Measurements from ENCODE around the gene MRPS22.

Gene MRPS22

DNA sequence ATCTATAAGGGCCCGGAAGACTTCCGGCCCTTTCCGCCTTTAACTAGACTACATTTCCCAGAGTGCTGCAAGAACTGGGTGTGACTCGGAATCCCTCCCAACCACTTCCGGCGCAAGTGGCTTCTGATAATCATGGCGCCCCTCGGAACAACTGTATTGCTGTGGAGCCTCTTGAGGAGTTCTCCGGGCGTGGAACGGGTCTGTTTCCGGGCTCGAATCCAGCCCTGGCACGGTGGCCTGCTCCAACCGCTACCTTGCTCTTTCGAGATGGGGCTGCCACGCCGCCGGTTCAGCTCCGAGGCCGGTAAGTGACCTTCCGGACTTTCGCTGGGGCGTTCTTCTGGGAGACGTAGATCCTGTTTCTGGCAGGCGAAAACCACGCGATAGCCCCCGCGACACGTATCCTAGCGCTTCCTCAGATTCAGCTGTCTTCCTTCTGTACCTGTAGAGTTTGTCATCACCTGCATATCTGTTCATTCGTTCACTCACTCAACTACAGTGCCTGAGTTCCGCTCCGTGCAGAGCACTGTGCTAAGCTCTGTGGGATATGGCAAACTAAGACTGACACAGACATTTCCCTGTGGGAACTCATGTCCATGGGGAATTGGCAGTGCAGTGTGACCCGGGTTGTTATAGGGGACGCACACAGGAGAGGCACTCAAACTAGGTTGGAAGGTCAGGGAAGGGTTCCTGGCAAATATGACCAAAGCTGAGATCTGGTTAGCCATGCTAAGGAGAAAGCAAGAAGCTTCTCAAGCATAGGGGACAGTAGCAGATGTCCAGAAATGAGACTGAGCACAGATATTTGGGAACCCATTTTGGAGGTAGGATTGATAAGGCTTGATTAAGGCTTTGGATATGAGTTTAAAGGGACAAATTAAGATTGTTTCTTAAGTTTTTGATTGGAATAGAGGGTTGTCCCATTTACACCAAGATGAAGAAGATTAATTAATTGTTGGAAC, at the start of gene MRPS22:
MRPS22 (plus strand) TSS at position 126 of the 962 bp plus-strand sequence; CDS start at position 133, 7 bp downstream.
- DNase-seq, result peak; percentile 70

DNA sequence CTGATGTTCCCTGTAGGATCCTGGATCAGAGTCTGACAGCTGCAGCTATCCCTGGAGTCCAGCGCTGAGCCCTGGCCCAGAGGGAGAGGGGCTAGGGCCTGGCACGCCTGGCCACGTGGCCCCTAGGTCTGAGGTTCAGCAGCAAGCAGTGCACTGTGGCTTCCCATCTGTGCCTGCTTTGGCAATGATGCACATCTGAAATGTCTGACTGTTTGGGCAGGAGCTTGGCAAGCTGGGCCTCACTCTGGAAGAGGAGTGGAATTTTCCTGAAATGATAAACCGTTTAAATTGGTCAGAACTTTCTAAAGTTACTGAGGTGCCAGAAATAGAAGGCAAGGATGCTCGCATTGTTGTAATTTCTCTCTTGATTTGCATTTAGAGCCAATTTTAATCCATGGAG, 48.8 kb upstream of the MRPS22 start:
- no peak for DNase-seq

DNA sequence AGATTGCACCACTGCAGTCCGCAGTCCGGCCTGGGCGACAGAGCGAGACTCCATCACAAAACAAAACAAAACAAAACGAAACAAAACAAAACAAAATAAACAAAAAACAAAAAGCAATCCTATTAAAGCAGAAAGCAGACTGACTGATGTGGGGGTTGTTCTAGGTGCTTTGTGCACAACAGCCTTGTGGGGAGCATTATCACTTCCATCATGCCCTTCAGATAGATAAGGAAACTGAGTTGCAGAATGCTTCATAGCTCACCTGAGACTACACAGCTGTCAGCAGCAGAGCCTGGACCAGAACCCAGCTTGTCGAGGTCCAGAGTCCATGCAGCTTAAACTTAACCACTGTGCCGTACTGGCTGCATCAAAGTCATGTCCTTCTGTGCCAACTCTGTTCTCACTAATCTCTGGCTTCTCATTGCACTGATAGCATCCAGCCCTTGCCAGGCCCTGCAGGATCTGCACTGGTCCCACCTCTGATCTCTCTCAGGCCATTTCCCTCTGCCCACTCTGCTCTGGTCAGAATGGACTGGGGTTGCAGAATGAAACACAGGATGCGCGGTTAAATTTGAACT, 47.6 kb upstream of the MRPS22 start:
- no peak for DNase-seq

DNA sequence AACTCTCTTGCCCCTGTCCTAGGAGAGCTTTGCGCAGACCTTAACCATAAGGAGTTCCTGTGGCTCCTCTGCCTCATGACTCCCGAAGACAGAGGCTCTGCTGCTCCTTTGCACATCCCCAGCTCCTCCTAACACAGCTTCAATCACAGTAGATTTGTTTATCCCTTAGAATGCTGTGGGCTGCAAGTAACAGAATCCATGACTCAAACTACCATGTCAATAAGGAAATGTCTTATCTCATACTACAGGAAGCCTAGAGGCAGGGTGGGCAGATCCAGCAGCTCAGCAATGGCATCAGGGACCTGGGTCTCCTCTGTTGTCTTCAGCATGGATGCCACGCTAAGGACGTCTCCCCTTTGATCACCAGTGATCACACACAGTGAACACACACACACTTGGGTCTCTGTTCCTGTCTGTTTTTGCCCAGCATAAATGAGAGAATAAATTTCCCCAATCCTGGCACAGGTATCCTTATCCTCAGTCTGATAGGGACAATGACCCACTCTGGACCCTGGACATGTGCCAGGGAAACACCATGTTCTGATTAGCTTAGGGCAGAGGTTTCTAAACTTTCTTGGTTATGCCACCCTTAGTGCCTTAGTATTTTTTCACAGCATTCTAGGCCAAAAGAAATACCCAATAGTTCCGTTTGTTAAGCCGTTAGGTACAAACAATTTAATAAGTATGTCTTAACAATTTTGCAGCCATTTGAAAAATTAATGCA, 46.1 kb upstream of the MRPS22 start:
- no peak for DNase-seq

DNA sequence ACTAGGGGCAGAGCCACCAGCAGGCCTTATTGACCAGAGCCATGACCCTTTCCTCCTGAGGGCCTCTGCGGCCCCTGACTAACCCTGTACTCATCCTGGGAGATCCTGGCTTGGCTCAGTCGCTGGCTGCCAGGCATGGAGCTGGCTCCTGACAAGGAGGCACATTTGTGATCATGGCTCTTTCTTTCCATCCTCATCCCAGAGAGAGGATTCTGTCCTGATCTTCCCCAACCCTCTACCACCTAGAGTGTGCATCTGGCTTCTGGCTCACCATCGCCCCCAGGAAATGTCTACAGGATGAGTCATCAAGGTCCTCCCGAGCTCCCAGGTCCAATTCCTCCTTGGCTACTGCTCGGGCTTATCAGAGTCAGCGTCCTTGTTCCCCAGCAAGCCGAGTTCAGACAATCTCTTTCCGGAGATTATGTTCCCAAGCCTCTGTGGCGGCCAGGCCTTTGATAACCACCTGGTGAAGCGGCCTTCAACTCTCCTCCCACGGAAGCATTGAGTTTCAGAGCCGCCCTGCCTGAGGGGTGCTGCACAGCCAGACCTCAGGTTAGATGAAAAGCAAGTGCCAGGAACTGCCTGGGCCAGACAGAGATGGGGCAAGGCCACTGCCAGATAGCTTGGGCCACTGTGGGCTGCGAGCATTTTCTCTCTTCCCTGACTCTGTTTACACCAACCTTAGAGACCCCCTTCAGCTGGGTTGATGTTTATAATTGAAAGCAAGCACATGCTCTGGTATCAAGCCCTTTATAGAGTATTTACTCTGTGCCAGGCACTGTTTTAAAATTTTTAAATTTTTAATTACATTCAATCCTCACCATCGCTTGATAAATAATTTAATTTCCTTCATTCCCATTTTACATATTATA, 44.3 kb upstream of the MRPS22 start:
- no peak for DNase-seq

DNA sequence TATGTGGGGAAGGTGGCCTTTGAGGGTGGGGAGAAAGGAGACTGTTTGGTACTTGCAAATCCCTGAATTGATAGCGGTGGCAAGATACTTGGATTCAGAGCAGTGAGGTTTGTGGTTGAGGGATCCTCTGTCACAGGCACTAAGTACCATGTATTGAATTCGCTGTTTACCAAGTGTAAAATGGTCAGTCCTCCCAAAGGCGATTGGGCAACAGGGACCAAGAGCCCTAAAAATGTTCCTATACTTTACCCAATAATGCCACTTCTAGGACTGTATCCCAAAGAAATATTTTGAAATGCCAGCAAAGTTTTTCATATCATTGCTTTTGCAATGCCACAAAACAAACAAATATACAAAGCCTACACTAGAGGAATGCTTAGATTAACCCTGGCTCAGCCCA, 43.4 kb upstream of the MRPS22 start:
- no peak for DNase-seq

DNA sequence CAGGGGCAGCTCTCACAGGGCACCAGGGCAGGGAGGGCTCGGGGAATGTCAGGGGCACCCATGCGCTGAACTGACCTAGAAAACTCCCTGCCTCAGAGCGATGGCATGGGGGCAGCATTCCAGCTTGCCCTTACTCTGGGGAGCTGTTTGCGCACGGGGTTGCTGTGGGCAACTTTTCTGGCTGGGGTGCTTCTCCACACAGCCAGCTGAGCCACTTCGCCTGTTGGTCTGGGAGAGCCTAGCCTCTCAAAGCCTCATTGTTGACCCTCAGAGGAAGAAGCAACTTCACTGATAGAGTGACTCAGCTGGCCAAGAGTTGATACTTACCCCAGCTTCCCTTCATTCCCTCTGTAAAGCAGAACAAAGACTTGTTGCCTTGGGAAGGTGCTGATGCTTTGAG, 42.6 kb upstream of the MRPS22 start:
- DNase-seq, result no peak

DNA sequence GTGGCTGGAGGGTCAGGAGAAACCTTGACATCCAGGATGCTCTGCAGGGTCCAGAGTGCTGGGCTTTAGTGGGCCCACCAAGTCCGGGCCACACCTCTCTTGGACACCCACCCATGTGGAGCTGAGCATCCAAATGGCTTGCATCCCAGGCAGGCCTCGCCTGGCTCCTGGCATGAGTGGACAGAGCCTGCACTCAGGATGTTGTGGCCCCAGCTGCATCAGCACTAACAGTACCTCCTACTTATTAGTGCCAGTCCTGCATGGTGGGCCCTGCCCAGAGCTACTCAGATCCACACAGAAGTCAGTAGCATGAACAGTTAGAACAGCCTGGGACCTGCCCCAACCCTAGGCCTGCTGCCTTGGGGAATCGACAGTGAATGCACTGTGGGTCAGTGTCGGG, 42.2 kb upstream of the MRPS22 start:
- DNase-seq, result no peak

DNA sequence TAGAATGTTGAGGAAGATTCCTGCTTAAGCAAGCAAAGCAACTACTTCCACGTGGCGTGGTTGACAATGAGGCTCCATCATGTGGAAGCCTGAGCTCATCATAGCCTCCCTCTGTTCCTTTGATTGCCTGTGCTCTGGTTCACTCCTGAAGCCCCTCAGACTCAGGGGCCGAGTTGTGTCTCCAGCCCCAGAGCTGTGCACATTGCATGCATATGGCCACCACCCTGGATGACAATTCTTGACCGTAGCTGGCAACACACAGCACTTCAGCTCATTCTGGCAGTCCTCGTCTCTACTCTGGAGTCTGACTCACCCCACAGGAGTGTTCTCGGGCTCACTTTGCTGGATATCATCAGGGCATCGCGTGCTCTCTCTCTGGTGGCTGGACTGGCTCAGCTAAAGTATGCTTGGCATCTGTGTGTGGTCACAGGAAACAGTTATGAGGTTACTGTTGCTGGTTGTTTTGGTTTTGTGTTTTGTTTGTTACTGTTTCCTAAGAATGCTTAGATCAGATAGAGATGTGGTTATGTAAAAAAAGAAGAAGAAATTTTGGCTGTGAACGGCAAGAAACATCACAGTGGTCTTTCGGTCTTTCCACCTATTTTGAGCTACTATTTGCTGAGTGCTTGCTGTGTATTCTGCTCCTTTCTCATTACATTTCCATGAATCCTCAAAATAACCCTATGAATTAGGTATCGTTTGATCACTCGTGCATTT, 41.6 kb upstream of the MRPS22 start:
- DNase-seq, result no peak

DNA sequence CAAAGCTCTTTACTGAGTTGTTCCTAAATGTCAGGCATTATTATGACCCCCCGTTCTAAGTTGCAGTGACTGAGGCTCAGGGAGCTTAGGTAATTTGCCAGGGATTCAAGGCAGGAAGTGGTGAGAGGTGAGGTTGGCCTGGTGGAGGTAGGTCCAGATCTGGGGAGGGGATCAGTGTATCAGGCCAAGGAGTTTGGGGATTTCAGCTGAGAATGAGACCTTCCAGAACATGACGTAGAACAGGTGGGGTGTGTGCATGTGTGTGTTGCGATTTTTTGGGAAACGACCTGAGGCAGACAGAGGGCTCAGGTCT, 41.1 kb upstream of the MRPS22 start:
- no peak for DNase-seq

DNA sequence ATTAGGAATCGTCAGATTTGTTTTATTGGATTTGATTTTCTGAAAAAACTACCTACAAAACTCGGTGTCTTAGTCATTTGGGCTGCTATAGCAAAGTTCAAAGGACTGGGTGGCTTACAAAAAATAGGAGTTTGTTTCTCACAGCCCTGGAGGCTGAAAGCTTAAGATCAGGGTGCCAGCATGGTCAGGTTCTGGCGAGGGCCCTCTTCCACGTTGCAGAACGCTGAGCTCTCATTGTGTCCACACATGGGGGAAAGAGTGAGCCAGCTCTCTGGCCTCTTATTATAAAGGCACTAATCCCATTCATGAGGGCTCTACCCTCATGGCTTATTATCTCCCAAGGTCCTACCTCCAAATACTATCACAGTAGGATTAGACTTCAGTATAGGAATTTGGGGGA, 40.6 kb upstream of the MRPS22 start:
- DNase-seq, result no peak

DNA sequence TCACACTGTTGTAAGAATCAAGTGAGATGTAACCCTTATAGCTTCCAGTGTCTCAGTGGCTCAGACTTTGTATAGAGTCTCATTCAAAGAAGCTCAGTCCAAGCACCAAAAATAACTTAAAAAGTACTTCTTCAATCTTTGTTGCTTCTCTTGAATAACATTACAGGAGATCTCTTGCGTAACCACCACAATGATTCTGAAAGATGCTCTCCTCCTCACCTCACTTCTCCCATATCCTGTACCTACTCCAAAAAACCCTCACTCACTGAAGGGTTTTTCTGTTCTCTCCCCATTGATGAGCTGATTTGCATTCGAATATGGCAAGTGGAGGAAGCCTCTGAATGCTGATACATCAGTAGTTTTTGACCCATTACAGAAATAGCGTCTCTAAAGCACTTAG, 39.4 kb upstream of the MRPS22 start:
- DNase-seq, result no peak

DNA sequence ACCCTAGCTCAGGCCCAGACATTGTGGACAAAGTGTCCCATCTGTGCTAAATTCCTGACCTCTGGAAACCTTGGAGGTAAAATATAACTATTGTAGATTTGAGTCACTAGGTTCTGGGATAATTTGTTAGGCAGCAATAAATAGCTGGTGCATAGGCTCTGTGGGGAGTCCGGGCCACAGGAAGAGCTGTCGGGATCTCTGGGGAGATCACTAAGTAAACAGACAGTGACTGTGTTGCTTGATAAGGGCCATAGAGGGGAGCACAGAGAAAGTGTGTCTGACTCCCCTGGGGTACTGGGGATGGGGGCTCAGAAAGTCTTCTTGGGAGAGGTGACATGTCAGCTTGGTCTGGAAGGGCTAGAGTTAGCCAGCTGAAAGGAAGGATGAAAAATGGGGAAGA, 37.7 kb upstream of the MRPS22 start:
- no peak for DNase-seq

DNA sequence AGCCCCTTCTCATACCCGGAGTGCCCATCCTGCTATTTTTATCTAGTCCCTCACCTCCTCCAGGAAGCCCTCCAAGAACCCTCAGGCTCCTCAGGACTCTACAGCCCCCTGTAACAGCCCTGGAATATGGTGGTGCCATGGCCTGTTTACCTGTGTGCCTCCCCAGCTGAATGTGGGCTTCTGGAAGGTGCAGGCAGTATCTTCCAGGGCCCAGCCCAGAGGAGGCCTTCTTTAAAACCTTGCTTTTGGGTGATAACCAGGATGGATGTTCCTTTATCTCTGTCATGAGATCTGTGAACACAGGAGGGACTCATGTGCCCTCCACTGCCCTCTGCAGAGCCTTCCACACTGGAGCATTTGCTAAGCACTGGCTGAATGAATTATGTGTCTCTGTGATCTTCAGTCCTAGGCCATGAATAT, 36.7 kb upstream of the MRPS22 start:
- no peak for DNase-seq

DNA sequence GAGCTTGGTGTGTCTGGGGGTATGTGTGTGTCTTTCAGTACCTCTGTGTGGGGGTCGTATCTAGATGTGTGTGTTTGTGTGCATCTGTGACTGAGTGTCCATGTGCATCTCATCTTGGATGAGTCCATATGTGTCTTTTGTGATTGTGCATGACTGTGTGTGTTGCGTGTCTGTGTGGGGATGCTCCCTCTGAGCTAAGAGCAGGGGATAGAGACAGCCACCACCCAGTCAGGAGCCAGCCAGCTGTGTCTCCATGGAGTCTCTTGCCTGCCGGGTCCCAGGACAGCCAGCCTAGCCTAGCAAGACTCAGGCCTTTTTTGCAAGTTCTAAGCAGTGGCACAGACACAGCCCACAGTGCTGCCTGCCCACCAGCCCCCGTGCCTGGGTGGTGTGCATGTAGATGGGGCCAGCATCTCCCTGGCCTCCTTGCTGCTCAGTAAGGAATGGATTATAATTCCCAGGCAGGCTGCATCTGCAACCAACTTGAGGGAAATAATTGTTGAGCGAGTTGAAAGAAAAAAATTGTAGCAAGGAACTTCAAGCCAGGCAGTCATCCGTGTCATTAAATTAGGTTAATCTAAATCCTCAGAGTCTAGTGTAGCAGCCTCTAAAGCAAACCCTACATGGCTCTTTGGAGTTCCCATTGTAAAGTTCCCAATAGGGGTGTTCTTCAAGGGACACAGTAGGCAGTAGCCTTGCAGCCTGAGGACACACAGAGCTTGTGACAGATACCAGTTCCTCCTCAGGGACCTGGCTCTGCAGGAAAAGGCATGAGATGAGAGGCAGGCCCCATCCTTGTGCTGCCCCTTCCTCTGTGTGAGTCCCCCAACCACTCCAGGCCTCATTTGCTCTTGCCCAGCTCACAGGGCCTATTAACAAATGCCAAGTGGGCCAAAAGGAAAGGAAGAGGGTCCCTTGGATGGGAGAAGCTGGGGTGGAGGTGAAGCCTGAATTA, 35.9 kb upstream of the MRPS22 start:
- no peak for DNase-seq

DNA sequence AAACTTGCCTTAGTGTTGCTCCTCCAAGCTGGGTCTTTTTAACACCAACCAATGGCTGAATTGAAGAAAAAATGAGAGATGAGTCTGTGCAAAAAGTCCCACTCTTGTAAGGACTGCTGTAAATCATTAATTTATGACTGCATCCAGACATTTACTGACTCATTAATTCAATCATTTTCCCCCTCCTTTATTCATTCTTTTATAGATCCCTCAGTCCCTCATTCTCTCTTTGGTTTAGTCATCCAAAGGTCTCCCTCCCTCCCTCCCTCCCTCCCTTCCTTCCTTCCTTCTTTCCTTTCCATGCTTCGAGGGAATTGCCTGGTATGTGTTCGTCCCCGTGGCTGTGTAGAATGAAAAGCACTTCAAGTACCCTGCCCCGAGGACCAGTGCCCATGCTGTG, 35.3 kb upstream of the MRPS22 start:
- DNase-seq, result no peak

DNA sequence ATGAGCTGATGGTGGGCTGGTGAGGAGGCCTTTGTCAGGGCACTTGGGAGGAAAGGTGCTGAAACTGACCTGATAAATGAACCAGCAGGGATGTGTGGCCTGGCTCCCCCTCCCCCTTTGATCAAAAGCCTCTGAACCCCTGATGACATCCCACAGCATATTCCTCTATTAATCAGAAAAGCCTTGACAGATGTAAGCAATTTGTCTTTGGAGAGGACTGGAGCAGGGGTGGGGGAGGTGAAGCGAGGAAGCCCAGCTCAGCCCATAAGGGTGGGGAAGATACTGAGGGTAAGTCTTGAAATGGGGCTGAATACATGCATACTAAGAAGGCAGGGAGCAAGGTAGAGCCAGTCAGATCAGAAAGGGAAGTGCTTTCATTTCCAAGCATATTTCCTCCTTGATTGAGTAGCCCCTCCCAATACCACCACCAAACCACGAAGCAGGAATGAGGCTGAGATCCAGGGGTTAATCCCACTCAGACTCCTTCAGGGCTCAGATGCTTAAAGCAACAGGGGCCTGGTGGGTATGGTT, 34.7 kb upstream of the MRPS22 start:
- DNase-seq, result no peak

DNA sequence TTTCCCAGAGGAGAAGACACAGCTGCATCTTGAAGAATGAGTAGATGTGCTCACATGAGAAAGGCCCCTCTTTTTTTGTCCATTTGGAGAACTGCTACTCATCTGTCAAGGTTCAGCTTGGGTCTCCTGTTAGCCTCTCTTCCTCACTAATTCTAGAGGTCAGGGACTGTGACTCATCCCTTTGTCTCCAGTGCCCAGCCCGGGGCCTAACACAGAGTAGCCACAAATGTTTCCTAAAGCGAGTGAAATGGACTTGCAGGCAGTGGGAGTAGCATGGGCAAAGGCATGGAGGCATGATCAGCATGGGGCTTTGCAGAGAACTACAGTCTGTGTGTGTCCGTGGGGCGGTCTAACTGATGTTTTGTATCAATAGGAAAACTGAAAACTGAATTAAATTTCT, 33.9 kb upstream of the MRPS22 start:
- DNase-seq, result no peak

DNA sequence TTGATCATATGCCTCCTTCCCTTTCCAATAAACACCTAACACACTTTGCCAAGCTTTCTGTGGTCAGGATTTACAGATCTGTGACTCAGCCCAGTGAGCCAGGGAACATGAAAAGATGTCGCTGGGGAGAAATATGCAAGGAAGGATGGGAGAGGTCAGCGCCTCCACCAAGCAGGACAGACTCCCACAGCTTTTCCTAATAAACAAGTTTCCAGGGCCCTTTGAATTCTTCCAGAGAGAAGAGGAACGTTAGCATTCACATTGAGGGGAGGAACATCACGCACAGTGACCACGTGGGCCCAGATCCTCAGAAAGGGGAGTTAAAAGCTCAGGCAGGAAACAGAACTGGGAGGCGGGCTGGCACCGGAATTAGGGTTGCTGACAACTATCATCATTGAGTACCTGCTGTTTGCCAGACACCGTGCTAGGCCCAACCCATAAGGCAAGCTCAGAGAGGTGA, 33.3 kb upstream of the MRPS22 start:
- DNase-seq, result no peak

DNA sequence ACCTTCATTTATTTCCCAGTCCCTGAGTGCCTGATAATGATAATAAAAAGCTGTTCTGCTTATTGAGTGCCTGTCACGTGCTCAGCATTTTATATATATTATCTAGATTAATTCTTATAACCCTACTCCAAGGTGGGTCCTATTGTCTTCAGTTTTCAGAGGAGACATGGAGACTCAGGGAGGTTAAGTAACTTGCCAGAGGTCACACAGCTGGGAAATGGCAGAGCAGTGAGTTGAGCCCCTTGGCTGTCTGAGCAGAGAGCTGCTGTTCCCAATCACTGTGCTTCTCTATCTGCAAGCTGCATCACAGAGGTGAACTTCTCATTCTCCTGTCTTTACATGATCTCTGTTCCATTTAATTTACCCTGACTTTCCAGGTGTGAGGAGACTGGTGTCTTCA, 32.3 kb upstream of the MRPS22 start:
- no peak for DNase-seq

DNA sequence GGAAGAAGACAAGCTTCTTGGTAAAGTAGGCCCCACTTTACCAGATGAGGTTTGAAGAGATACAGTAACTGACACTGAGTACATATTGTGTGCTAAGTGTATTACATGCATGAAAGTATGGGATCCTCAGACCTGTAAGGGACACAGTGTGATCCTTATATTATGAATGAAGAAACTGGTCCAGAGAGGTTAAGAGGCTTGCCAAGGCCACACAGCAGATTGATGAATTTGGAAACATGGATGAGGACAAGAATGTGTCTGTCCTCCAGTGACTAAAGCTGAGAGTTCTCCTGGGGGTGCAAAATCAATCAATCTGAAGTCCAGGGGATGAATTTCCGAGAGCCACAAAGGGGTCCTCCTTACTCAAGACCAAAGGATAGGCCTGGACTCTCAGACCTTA, 31.4 kb upstream of the MRPS22 start:
- no peak for DNase-seq

All from activated T-cell treated with anti-CD3 and anti-CD28 coated beads for 4 hours (primary cell).